GM12874 (cell line): ENCODE data around the gene KCNMA1.

Experiments
- CTCF ChIP-seq: IDR thresholded peaks from 2 replicates; pipeline ENCODE4 v1.5.1; 2011; ENCODE audit warnings: low read depth, mild to moderate bottlenecking, control low read depth, low read length, moderate library complexity; ENCODE audit not compliant: insufficient read depth

The KCNMA1 gene

GRCh38 chr10:77636282-77636966, 1.2 kb downstream of the KCNMA1 start:
- no peak for TF ChIP-seq CTCF

GRCh38 chr10:77635402-77636227, 2.0 kb downstream of the KCNMA1 start:
- no peak for TF ChIP-seq CTCF

- no peak for TF ChIP-seq CTCF
Measured at GRCh38 chr10:77634939-77635338, 2.7 kb downstream of the KCNMA1 start.

- TF ChIP-seq CTCF, result no peak
Measured at GRCh38 chr10:77633376-77633775, 4.2 kb downstream of the KCNMA1 start.

GRCh38 chr10:77631241-77631640, 6.4 kb downstream of the KCNMA1 start:
- no peak for TF ChIP-seq CTCF

GRCh38 chr10:77630507-77630848, 7.1 kb downstream of the KCNMA1 start:
- no peak for TF ChIP-seq CTCF

- no peak for TF ChIP-seq CTCF
Measured at GRCh38 chr10:77629775-77630506, 7.7 kb downstream of the KCNMA1 start.
